ENCODE measurements around the gene AGBL4.
A peak's percentile ranks its signal among the peaks of the same experiment; 100 is the strongest.
"Not testable (repeated sequence)": the region's sequence is repeated elsewhere in the genome, so short reads cannot be mapped to it uniquely, and the experiment has no call there.

AGBL4 gene

GRCh38 chr1:48523558-48523957, 1500.2 kb downstream of the AGBL4 start:
- no peak overlapping the region for H3K4me3 ChIP-seq (ENCODE audit: low read depth, low read length)
- DNase-seq (ENCODE audit: low read depth): no peak
- TF ChIP-seq CTCF (IDR thresholded peaks at IDR 0.05; ENCODE audit: low read depth, low read length, missing control alignments): no peak

- not testable (repeated sequence) for H3K4me3 ChIP-seq (ENCODE audit: low read depth, low read length); DNase-seq (ENCODE audit: low read depth)
Observed at GRCh38 chr1:48519896-48520295, 1503.9 kb downstream of the AGBL4 start.

- TF ChIP-seq CTCF (IDR thresholded peaks at IDR 0.05; ENCODE audit: low read depth, low read length, missing control alignments): no peak
- DNase-seq (ENCODE audit: low read depth): no peak
- H3K4me3 ChIP-seq (ENCODE audit: low read depth, low read length): no peak overlapping the region
Observed at GRCh38 chr1:48506870-48507269, 1516.9 kb downstream of the AGBL4 start.

- TF ChIP-seq CTCF (IDR thresholded peaks at IDR 0.05; ENCODE audit: low read depth, low read length, missing control alignments): no peak
- H3K4me3 ChIP-seq (ENCODE audit: low read depth, low read length): no peak overlapping the region
- no peak for DNase-seq (ENCODE audit: low read depth)
Observed at GRCh38 chr1:48500541-48501450, 1523.0 kb downstream of the AGBL4 start.

GRCh38 chr1:48499211-48499735, 1524.5 kb downstream of the AGBL4 start:
- no peak overlapping the region for H3K4me3 ChIP-seq (ENCODE audit: low read depth, low read length)
- no peak for DNase-seq (ENCODE audit: low read depth)
- no peak for TF ChIP-seq CTCF (IDR thresholded peaks at IDR 0.05; ENCODE audit: low read depth, low read length, missing control alignments)

- no peak overlapping the region for H3K4me3 ChIP-seq (ENCODE audit: low read depth, low read length)
- peak; percentile 97 for TF ChIP-seq CTCF (IDR thresholded peaks at IDR 0.05; ENCODE audit: low read depth, low read length, missing control alignments)
- no peak for DNase-seq (ENCODE audit: low read depth)
Observed at GRCh38 chr1:48498096-48498791, 1525.5 kb downstream of the AGBL4 start.

- no peak for DNase-seq (ENCODE audit: low read depth)
- no peak overlapping the region for H3K4me3 ChIP-seq (ENCODE audit: low read depth, low read length)
- TF ChIP-seq CTCF (IDR thresholded peaks at IDR 0.05; ENCODE audit: low read depth, low read length, missing control alignments): no peak
Observed at GRCh38 chr1:48495911-48496310, 1527.8 kb downstream of the AGBL4 start.
